ENCODE data around the gene CTDSP1.

Gene CTDSP1

GRCh38 chr2:218383892-218384519 is 15.7 kb upstream of the CTDSP1 start:
- DNase-seq, result no peak

- DNase-seq, result no peak
Measured at GRCh38 chr2:218384975-218385374, 14.7 kb upstream of the CTDSP1 start.

- DNase-seq, result no peak
Measured at GRCh38 chr2:218386505-218387368, 12.9 kb upstream of the CTDSP1 start.

GRCh38 chr2:218387369-218388194 is 12.1 kb upstream of the CTDSP1 start:
- DNase-seq, result no peak

- DNase-seq, result no peak
Measured at GRCh38 chr2:218389333-218390150, 10.1 kb upstream of the CTDSP1 start.

GRCh38 chr2:218391202-218391601 is 8.5 kb upstream of the CTDSP1 start:
- no peak for DNase-seq

- DNase-seq, result no peak
Measured at GRCh38 chr2:218392459-218392858, 7.2 kb upstream of the CTDSP1 start.

GRCh38 chr2:218392891-218393462 is 6.7 kb upstream of the CTDSP1 start:
- no peak for DNase-seq

- no peak for DNase-seq
Measured at GRCh38 chr2:218393750-218394290, 5.8 kb upstream of the CTDSP1 start.

GRCh38 chr2:218394298-218395089 is 5.2 kb upstream of the CTDSP1 start:
- DNase-seq, result no peak

GRCh38 chr2:218395090-218395444 is 4.6 kb upstream of the CTDSP1 start:
- DNase-seq, result no peak

GRCh38 chr2:218395456-218395825 is 4.2 kb upstream of the CTDSP1 start:
- no peak for DNase-seq

- peak; percentile 91 for DNase-seq
Measured at GRCh38 chr2:218395826-218396687, 3.6 kb upstream of the CTDSP1 start.

- peak; percentile 79 for DNase-seq
Measured at GRCh38 chr2:218396688-218397462, 2.8 kb upstream of the CTDSP1 start.

- DNase-seq, result no peak
Measured at GRCh38 chr2:218397463-218397819, 2.2 kb upstream of the CTDSP1 start.

- peak; percentile 66 for DNase-seq
Measured at GRCh38 chr2:218397820-218398436, 1.7 kb upstream of the CTDSP1 start.

GRCh38 chr2:218398437-218399390 is 954 bp upstream of the CTDSP1 start:
- DNase-seq, result peak; percentile 60

All from activated gamma-delta T cell treated with Interleukin-2 at 50 U/mL for 16 hours (primary cell).